HEK293T (cell line): Measurements from ENCODE around the gene PNP.

Experiments
- CTCF ChIA-PET: fragments of 350-600 bp; formaldehyde crosslinking; extraction: SDS; loops from one replicate; lab custom pipeline; 2021; ENCODE audit warnings: antibody characterized with exemption, inconsistent platforms; lab: Yijun Ruan, JAX
- POLR2A ChIA-PET: fragments of 350-600 bp; formaldehyde crosslinking; extraction: SDS; loops from one replicate; lab custom pipeline; 2020; ENCODE audit warnings: antibody characterized with exemption, inconsistent platforms; lab: Yijun Ruan, JAX
- DNase-seq: peaks from one replicate; pipeline ENCODE4 v3.0.0; 2012; ENCODE audit warnings: mixed read lengths; ENCODE audit errors: extremely low spot score
- ARNT ChIP-seq: fragments of 450-650 bp; IDR thresholded peaks from 2 replicates; pipeline ENCODE4 v1.6.1; 2017; ENCODE audit warnings: mild to moderate bottlenecking
- BHLHE40 ChIP-seq: fragments of 450-650 bp; IDR thresholded peaks from 2 replicates; pipeline ENCODE4 v1.6.1; 2016; ENCODE audit warnings: mild to moderate bottlenecking, moderate library complexity, borderline replicate concordance
- CTBP1 ChIP-seq: fragments of 450-650 bp; IDR thresholded peaks from 2 replicates; pipeline ENCODE4 v1.6.1; 2016; ENCODE audit warnings: borderline replicate concordance
- ELF4 ChIP-seq: fragments of 450-650 bp; IDR thresholded peaks from 2 replicates; pipeline ENCODE4 v1.6.1; 2017; ENCODE audit warnings: antibody characterized with exemption
- FOXA1 ChIP-seq: fragments of 450-650 bp; IDR thresholded peaks from 2 replicates; pipeline ENCODE4 v1.6.1; 2016; ENCODE audit warnings: mild to moderate bottlenecking
- FOXK2 ChIP-seq: fragments of 450-650 bp; IDR thresholded peaks from 2 replicates; pipeline ENCODE4 v1.6.1; 2016; ENCODE audit warnings: mild to moderate bottlenecking
- FOXM1 ChIP-seq: fragments of 450-650 bp; IDR thresholded peaks from 2 replicates; pipeline ENCODE4 v1.6.1; 2017; ENCODE audit warnings: mild to moderate bottlenecking, borderline replicate concordance
- HDGF ChIP-seq: fragments of 450-650 bp; IDR thresholded peaks from 2 replicates; pipeline ENCODE4 v1.6.1; 2017; ENCODE audit warnings: antibody characterized with exemption, borderline replicate concordance
- L3MBTL2 ChIP-seq: fragments of 450-650 bp; conservative IDR thresholded peaks from 2 replicates; pipeline ENCODE4 v1.6.1; 2016; ENCODE audit warnings: mild to moderate bottlenecking
- LEF1 ChIP-seq: fragments of 450-650 bp; IDR thresholded peaks from 2 replicates; pipeline ENCODE4 v1.6.1; 2017; ENCODE audit warnings: mild to moderate bottlenecking, borderline replicate concordance
- NFRKB ChIP-seq: fragments of 450-650 bp; IDR thresholded peaks from 2 replicates; pipeline ENCODE4 v1.6.1; 2016; ENCODE audit warnings: mild to moderate bottlenecking, moderate library complexity
- PKNOX1 ChIP-seq: fragments of 450-650 bp; IDR thresholded peaks from 2 replicates; pipeline ENCODE4 v1.6.1; 2016
- SP1 ChIP-seq: fragments of 450-650 bp; IDR thresholded peaks from 2 replicates; pipeline ENCODE4 v1.6.1; 2017
- SUZ12 ChIP-seq: fragments of 450-650 bp; IDR thresholded peaks from 2 replicates; pipeline ENCODE4 v1.6.1; 2016; ENCODE audit warnings: mild to moderate bottlenecking
- TARDBP ChIP-seq: fragments of 450-650 bp; IDR thresholded peaks from 2 replicates; pipeline ENCODE4 v1.6.1; 2016
- ZNF384 ChIP-seq: fragments of 450-650 bp; IDR thresholded peaks from 2 replicates; pipeline ENCODE4 v1.6.1; 2016

PNP gene

GRCh38 chr14:20494935-20495766, 25.9 kb downstream of the PNP start:
- no peak for DNase-seq
- TF ChIP-seq ZNF384 (no peak), LEF1 (no peak), BHLHE40 (no peak), L3MBTL2 (no peak), NFRKB (no peak), ARNT (no peak), FOXA1 (no peak), TARDBP (no peak), ELF4 (no peak), FOXM1 (no peak), FOXK2 (no peak), PKNOX1 (no peak), HDGF (no peak), CTBP1 (no peak), SUZ12 (no peak), SP1 (no peak)
- POLR2A ChIA-PET: interaction anchor here (1.7 kb wide), 1 partner anchor 26 kb away, joined by 4 read pairs; the partner anchor contains the start of gene PNP
- CTCF ChIA-PET: no interaction called here

- POLR2A ChIA-PET: interaction anchor here (1.2 kb wide), 1 partner anchor 36 kb away, joined by 6 read pairs; no protein-coding TSS in a partner anchor
- TF ChIP-seq ELF4 (no peak), HDGF (no peak), TARDBP (no peak), L3MBTL2 (no peak), ARNT (no peak), SP1 (no peak), LEF1 (no peak), BHLHE40 (no peak), CTBP1 (no peak), PKNOX1 (no peak), FOXK2 (no peak), SUZ12 (no peak), FOXA1 (no peak), NFRKB (no peak), ZNF384 (no peak), FOXM1 (no peak)
- no peak for DNase-seq
- CTCF ChIA-PET: no interaction called here
Observed at GRCh38 chr14:20498622-20499021, 29.4 kb downstream of the PNP start.

GRCh38 chr14:20499108-20499507, 29.9 kb downstream of the PNP start:
- peak; percentile 59 for DNase-seq
- TF ChIP-seq LEF1 (no peak), L3MBTL2 (0 out of 2 replicates have a peak, but pooled peaks have one; percentile 22)
- CTCF ChIA-PET: no interaction called here
- POLR2A ChIA-PET: interaction anchor here (1.2 kb wide), 1 partner anchor 37 kb away, joined by 6 read pairs; no protein-coding TSS in a partner anchor

- TF ChIP-seq FOXK2: no peak
- no peak for TF ChIP-seq ARNT
- TF ChIP-seq HDGF: no peak
- no peak for TF ChIP-seq NFRKB
- no peak for TF ChIP-seq SUZ12
- no peak for TF ChIP-seq TARDBP
- TF ChIP-seq BHLHE40: no peak
- TF ChIP-seq PKNOX1: no peak
- no peak for TF ChIP-seq ZNF384
- no peak for TF ChIP-seq CTBP1
- no peak for TF ChIP-seq SP1
- TF ChIP-seq LEF1: no peak
- TF ChIP-seq FOXA1: no peak
- TF ChIP-seq L3MBTL2: no peak
- no peak for TF ChIP-seq FOXM1
- DNase-seq: no peak
- POLR2A ChIA-PET: no interaction called here
- CTCF ChIA-PET: no interaction called here
Observed at GRCh38 chr14:20499881-20500280, 30.7 kb downstream of the PNP start.

GRCh38 chr14:20501346-20501745, 32.1 kb downstream of the PNP start:
- TF ChIP-seq ARNT (no peak), L3MBTL2 (no peak), ZNF384 (no peak), LEF1 (no peak), SP1 (no peak), FOXK2 (no peak), CTBP1 (no peak), PKNOX1 (no peak), TARDBP (no peak), FOXM1 (no peak), HDGF (no peak), NFRKB (no peak), ELF4 (no peak), FOXA1 (no peak), BHLHE40 (no peak), SUZ12 (no peak)
- ChIA-PET POLR2A (no interaction called here), CTCF (no interaction called here)
- no peak for DNase-seq
